Common myeloid progenitor, CD34-positive (primary cell): Measurements from ENCODE around the gene CDH4.

ENCODE experiments used
- CTCF ChIA-PET: fragments of 350-600 bp; sonication (Branson Sonifier 250); formaldehyde crosslinking; loops from one replicate; lab custom pipeline; 2021; ENCODE audit warnings: antibody characterized with exemption; lab: Charles Lee
- POLR2A ChIA-PET: fragments of 350-600 bp; sonication (Branson Sonifier 250); formaldehyde crosslinking; loops from one replicate; lab custom pipeline; 2021; ENCODE audit warnings: antibody characterized with exemption; lab: Charles Lee
- DNase-seq, 3 donors: peaks; one replicate each; pipeline versions ENCODE4 v3.0.0 to v3.0.0-alpha.2; 2013
- H3K27ac ChIP-seq, 2 experiments: 1 replicate in 1 of 2; 2 replicates in 1 of 2; pipeline ENCODE4 v1.7.0; 2013; ENCODE audit warnings: inconsistent platforms in 2 of 2, low read length in 2 of 2, mild to moderate bottlenecking in 2 of 2, low read depth in 1 of 2, moderate library complexity in 1 of 2; ENCODE audit not compliant: severe bottlenecking in 2 of 2, insufficient read depth in 1 of 2, poor library complexity in 1 of 2
- H3K27me3 ChIP-seq, 5 experiments: replicated peaks in 2 of 5; 1 replicate in 3 of 5; 2 replicates in 2 of 5; pipeline versions ENCODE4 v1.6.1 to v1.7.0; 2013; ENCODE audit warnings: low read length in 4 of 5, mild to moderate bottlenecking in 2 of 5, moderate library complexity in 2 of 5, inconsistent platforms in 1 of 5; ENCODE audit not compliant: insufficient read depth in 5 of 5, control insufficient read depth in 4 of 5
- H3K36me3 ChIP-seq, 4 experiments: 1 replicate in 2 of 4; 2 replicates in 2 of 4; pipeline versions ENCODE4 v1.6.1 to v1.7.0; 2013; ENCODE audit warnings: low read length in 3 of 4, control low read depth in 1 of 4, mild to moderate bottlenecking in 1 of 4; ENCODE audit not compliant: control insufficient read depth in 4 of 4, insufficient read depth in 4 of 4
- H3K4me1 ChIP-seq, 4 experiments: 1 replicate in 3 of 4; 2 replicates in 1 of 4; pipeline versions ENCODE4 v1.6.1 to v1.7.1; 2013; ENCODE audit warnings: low read length in 3 of 4, mild to moderate bottlenecking in 3 of 4, control low read depth in 1 of 4, inconsistent platforms in 1 of 4, moderate library complexity in 1 of 4; ENCODE audit not compliant: control insufficient read depth in 4 of 4, insufficient read depth in 4 of 4; ENCODE audit errors: control extremely low read depth in 1 of 4
- H3K4me3 ChIP-seq, 7 experiments: 1 replicate in 4 of 7; 2 replicates in 3 of 7; pipeline versions ENCODE4 v1.5.1 to v1.7.0; 2013; ENCODE audit warnings: mild to moderate bottlenecking in 7 of 7, low read length in 6 of 7, moderate library complexity in 6 of 7, inconsistent platforms in 2 of 7, low read depth in 2 of 7, control low read depth in 1 of 7; ENCODE audit not compliant: insufficient read depth in 4 of 7, control insufficient read depth in 1 of 7; ENCODE audit errors: extremely low read depth in 1 of 7
- H3K9me3 ChIP-seq, 5 experiments: 1 replicate in 4 of 5; 2 replicates in 1 of 5; pipeline versions ENCODE4 v1.6.1 to v1.7.1; 2013; ENCODE audit warnings: low read length in 4 of 5, mild to moderate bottlenecking in 2 of 5, inconsistent platforms in 1 of 5, low read depth in 1 of 5, moderate library complexity in 1 of 5; ENCODE audit not compliant: control insufficient read depth in 4 of 5, insufficient read depth in 2 of 5; ENCODE audit errors: control extremely low read depth in 1 of 5
- WGBS: methylation state at CpG from one replicate; pipeline ENCODE4 v1.1.5; 2013; ENCODE audit not compliant: insufficient coverage; 5-methylcytosine and 5-hydroxymethylcytosine counted together

Gene CDH4

GRCh38 chr20:61704661-61705060 is 452.6 kb downstream of the CDH4 start:
- no peak for DNase-seq
- POLR2A ChIA-PET: no interaction called here
- whole genome bisulfite sequencing: 94% methylated on average over 5 of the region's 7 CpGs
- no peaks in the 10 kb centered on the region for H3K4me1 ChIP-seq
- H3K36me3 ChIP-seq: no peaks in the 10 kb centered on the region
- H3K27ac ChIP-seq: no peak overlapping the region
- CTCF ChIA-PET: interaction anchor here (1.3 to 1.7 kb wide), 2 partner anchors 8 to 9 kb away, joined by 3 read pairs; no protein-coding TSS in a partner anchor
- no peaks in the 10 kb centered on the region for H3K27me3 ChIP-seq
- no peak overlapping the region for H3K4me3 ChIP-seq
- peaks cover 0 to 45% (median 0%) of the 10 kb centered on the region in 5 experiments for H3K9me3 ChIP-seq

GRCh38 chr20:61705386-61706258 is 453.6 kb downstream of the CDH4 start:
- WGBS: 87% methylated on average over 24 of the region's 26 CpGs

DNA sequence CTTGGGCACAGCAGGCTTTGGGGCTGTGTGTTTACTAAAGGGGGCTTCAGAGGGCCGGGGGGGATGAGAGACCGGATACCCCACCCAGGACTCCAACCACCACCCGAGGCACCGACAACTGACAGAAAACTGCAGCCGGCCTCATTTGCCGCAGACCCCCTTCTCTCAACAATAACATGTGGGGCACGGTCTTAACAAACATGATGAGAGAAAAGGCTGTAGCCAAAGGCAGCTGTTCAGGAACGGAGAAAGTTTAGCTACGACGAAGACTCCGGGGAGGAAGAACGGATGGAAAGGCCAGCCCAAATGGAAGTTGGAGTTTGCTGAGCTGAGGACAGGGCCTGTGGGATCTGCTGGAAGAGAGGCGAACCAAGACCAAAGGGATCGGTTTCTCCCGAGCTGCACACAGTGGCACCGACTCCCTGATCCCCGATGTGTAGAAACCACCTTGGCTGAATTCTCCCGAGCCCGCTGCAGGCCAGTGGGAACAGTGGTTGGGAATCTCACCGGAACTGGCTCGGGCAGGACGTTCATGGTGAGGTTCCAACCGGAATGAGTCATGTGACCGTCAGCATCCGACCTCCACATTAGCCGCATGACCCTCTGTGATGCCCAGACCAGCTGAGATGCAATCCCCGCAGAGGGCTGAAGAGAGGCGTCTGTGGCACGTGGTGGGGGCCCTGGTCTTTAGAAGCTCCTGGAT is 454.3 kb downstream of the CDH4 start:
- Histone ChIP-seq H3K27me3 (no peaks in the 10 kb centered on the region), H3K27ac (no peak overlapping the region), H3K36me3 (no peaks in the 10 kb centered on the region), H3K4me1 (no peaks in the 10 kb centered on the region), H3K9me3 (peaks cover 0 to 44% (median 4%) of the 10 kb centered on the region in 5 experiments), H3K4me3 (no peak overlapping the region)
- DNase-seq: no peak
- WGBS: 96% methylated on average over 26 of the region's 29 CpGs
- POLR2A ChIA-PET: no interaction called here
- CTCF ChIA-PET: no interaction called here

More at GRCh38 chr20:61705386-61706258, 453.6 kb downstream of the CDH4 start:
- DNase-seq: no peak
- Histone ChIP-seq H3K27me3 (no peaks in the 10 kb centered on the region), H3K4me1 (no peaks in the 10 kb centered on the region), H3K36me3 (no peaks in the 10 kb centered on the region), H3K9me3 (peaks cover 0 to 43% (median 4%) of the 10 kb centered on the region in 5 experiments), H3K27ac (no peak overlapping the region), H3K4me3 (no peak overlapping the region)
- ChIA-PET CTCF (no interaction called here), POLR2A (no interaction called here)

DNA sequence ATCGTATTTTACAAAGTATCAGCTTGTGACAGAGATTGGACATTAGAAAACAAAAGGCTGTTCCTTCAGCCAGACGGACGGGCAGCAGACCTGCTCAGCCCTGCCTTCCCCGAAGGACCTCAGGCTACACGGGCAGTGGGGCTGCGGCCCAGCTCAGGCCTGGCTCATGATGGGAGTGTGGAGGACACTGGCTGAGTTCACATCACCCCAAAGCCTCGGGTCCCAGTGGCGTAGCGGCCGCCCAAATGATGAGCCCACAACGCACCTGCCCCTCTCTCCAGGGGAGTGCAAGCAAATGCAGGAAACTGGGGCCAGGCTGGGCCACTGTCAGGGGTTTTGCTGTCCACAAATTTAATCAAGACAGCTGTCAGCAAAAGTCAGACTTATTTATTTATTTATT is 456.8 kb downstream of the CDH4 start:
- no peak for DNase-seq
- Histone ChIP-seq H3K36me3 (no peaks in the 10 kb centered on the region), H3K9me3 (peaks cover 0 to 37% (median 9%) of the 10 kb centered on the region in 5 experiments), H3K27me3 (no peaks in the 10 kb centered on the region), H3K27ac (no peak overlapping the region), H3K4me3 (no peak overlapping the region), H3K4me1 (peaks cover 0 to 5% (median 0%) of the 10 kb centered on the region in 4 experiments)
- POLR2A ChIA-PET: no interaction called here
- WGBS: 90% methylated on average over 11 of the region's 11 CpGs
- CTCF ChIA-PET: no interaction called here

GRCh38 chr20:61710108-61710507 is 458.0 kb downstream of the CDH4 start:
- Histone ChIP-seq H3K4me3 (no peak overlapping the region), H3K9me3 (peaks cover 0 to 28% (median 9%) of the 10 kb centered on the region in 5 experiments)
- POLR2A ChIA-PET: no interaction called here

DNA sequence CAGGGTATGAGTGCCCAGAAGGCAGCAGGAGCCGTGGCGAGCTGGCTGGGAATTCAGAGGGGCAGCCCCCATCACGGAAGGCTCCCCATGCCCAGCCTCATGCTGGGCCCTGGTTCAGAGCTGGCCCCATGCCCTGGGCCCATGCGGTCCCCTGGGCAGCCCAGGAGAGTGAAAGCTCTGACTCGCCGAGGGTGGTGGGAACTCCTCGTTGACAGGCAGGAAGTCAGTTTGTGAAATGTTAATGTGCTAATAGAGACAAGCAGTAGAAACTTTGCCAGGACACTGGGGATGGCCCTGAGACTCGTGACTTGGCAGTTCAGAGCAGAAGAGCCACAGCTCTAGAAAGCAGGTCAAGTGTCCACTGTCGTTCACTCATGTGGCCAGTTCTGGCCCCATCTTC is 460.6 kb downstream of the CDH4 start:
- ChIA-PET CTCF (interaction anchor here (1.4 kb wide), 1 partner anchor 9 kb away, joined by 3 read pairs; no protein-coding TSS in a partner anchor), POLR2A (no interaction called here)
- Histone ChIP-seq H3K27ac (no peak overlapping the region), H3K4me3 (no peak overlapping the region), H3K27me3 (no peaks in the 10 kb centered on the region), H3K4me1 (peaks cover 0 to 5% (median 0%) of the 10 kb centered on the region in 4 experiments), H3K9me3 (peaks cover 0 to 33% (median 18%) of the 10 kb centered on the region in 5 experiments), H3K36me3 (peaks cover 0 to 6% (median 0%) of the 10 kb centered on the region in 4 experiments)
- 59% methylated on average over 7 of the region's 9 CpGs for WGBS
- DNase-seq: no peak

More at GRCh38 chr20:61710108-61710507, 458.0 kb downstream of the CDH4 start:
- Histone ChIP-seq H3K27ac (no peak overlapping the region), H3K36me3 (no peaks in the 10 kb centered on the region), H3K4me1 (peaks cover 0 to 5% (median 0%) of the 10 kb centered on the region in 4 experiments), H3K27me3 (no peaks in the 10 kb centered on the region)
- WGBS: 93% methylated on average over 5 of the region's 8 CpGs
- CTCF ChIA-PET: no interaction called here
- DNase-seq: no peak
